Neural cell (in vitro differentiated cells): ENCODE results near the gene MAP3K5. TPM values are rescaled to one million over a fixed set of nuclear protein-coding genes. Genes with fewer than 3 reads are reported as not detected.

Experiments
- H2AFZ ChIP-seq: fragments of 200-600, 300-800 bp; sonication (generic), shearing (Covaris generic); 2 replicates; pipeline ENCODE4 v1.6.0; 2014; ENCODE audit warnings: low read depth, mild to moderate bottlenecking, antibody characterized with exemption, low read length, moderate library complexity
- H3F3A ChIP-seq: fragments of 200-600 bp; shearing (Covaris generic); 2 replicates; pipeline ENCODE4 v1.6.1; 2016; ENCODE audit warnings: mild to moderate bottlenecking, moderate library complexity, mixed read lengths, antibody characterized with exemption, low read length; ENCODE audit not compliant: insufficient read depth, poor library complexity, severe bottlenecking
- H3K27ac ChIP-seq: fragments of 200-600, 300-800 bp; sonication (generic), shearing (Covaris generic); 2 replicates; pipeline ENCODE4 v1.5.1; 2014; ENCODE audit warnings: mild to moderate bottlenecking, low read length, moderate library complexity
- H3K27me3 ChIP-seq: fragments of 300-800, 200-600 bp; sonication (generic), shearing (Covaris generic); 2 replicates; pipeline ENCODE4 v1.6.0; 2014; ENCODE audit warnings: mild to moderate bottlenecking, low read depth, low read length, moderate library complexity; ENCODE audit not compliant: insufficient read depth
- H3K36me3 ChIP-seq: fragments of 300-800, 200-600 bp; sonication (generic), shearing (Covaris generic); 2 replicates; pipeline ENCODE4 v1.5.1; 2014; ENCODE audit warnings: mild to moderate bottlenecking, antibody characterized with exemption, low read length, moderate library complexity; ENCODE audit not compliant: insufficient read depth
- H3K4me2 ChIP-seq: fragments of 300-800, 200-600 bp; sonication (generic), shearing (Covaris generic); 2 replicates; pipeline ENCODE4 v1.6.0; 2014; ENCODE audit warnings: mild to moderate bottlenecking, low read length
- H3K4me3 ChIP-seq: fragments of 300-800, 200-600 bp; sonication (generic), shearing (Covaris generic); 2 replicates; pipeline ENCODE4 v1.5.1; 2014; ENCODE audit warnings: mild to moderate bottlenecking, low read length, moderate library complexity
- H3K79me2 ChIP-seq: fragments of 200-600 bp; shearing (Covaris generic); replicated peaks from 2 replicates; pipeline ENCODE4 v1.6.0; 2014; ENCODE audit warnings: mild to moderate bottlenecking, low read length, moderate library complexity; ENCODE audit not compliant: insufficient read depth
- H3K9ac ChIP-seq: fragments of 300-800, 200-600 bp; sonication (generic), shearing (Covaris generic); 2 replicates; pipeline ENCODE4 v1.6.1; 2016; ENCODE audit warnings: mild to moderate bottlenecking, low read length, mixed read lengths
- H3K9me2 ChIP-seq: fragments of 200-600 bp; shearing (Covaris generic); 2 replicates; pipeline ENCODE4 v1.6.1; 2016; ENCODE audit warnings: mild to moderate bottlenecking, low read length, mixed read lengths; ENCODE audit not compliant: insufficient read depth
- H3K9me3 ChIP-seq: fragments of 200-600, 300-800 bp; sonication (generic), shearing (Covaris generic); 2 replicates; pipeline ENCODE4 v1.6.1; 2016; ENCODE audit warnings: mild to moderate bottlenecking, mixed run types, low read length, moderate library complexity, mixed read lengths
- H4K20me1 ChIP-seq: fragments of 200-600 bp; shearing (Covaris generic); 2 replicates; pipeline ENCODE4 v1.6.1; 2016; ENCODE audit warnings: mild to moderate bottlenecking, mixed run types; ENCODE audit not compliant: insufficient read depth
- EP300 ChIP-seq: fragments of 450-650 bp; conservative IDR thresholded peaks from 2 replicates; pipeline ENCODE4 v1.6.1; 2014; ENCODE audit warnings: antibody characterized with exemption, mild to moderate bottlenecking, moderate library complexity; ENCODE audit not compliant: poor library complexity, severe bottlenecking
- EZH2 ChIP-seq: fragments of 200-600, 300-800 bp; shearing (Covaris generic), sonication (generic); IDR thresholded peaks from 2 replicates; pipeline ENCODE4 v1.6.1; 2014; ENCODE audit warnings: antibody characterized with exemption, low read length, borderline replicate concordance, mild to moderate bottlenecking; ENCODE audit not compliant: insufficient read depth, poor library complexity, severe bottlenecking
- MXI1 ChIP-seq: fragments of 450-650 bp; conservative IDR thresholded peaks from 2 replicates; pipeline ENCODE4 v1.6.1; 2014; ENCODE audit warnings: antibody characterized with exemption, mild to moderate bottlenecking; ENCODE audit not compliant: poor library complexity, severe bottlenecking
- POLR2AphosphoS5 ChIP-seq: IDR thresholded peaks from 2 replicates; pipeline ENCODE4 v1.6.1; 2012
- RAD21 ChIP-seq: fragments of 450-650 bp; conservative IDR thresholded peaks from 2 replicates; pipeline ENCODE4 v1.6.1; 2014; ENCODE audit warnings: antibody characterized with exemption, mild to moderate bottlenecking, moderate library complexity
- SMC3 ChIP-seq: fragments of 450-650 bp; conservative IDR thresholded peaks from 2 replicates; pipeline ENCODE4 v1.6.1; 2014; ENCODE audit warnings: antibody characterized with exemption, mild to moderate bottlenecking, moderate library complexity; ENCODE audit not compliant: poor library complexity
- TAF1 ChIP-seq: IDR thresholded peaks from 2 replicates; pipeline ENCODE4 v1.6.1; 2012; ENCODE audit warnings: low read depth
- polyA plus RNA-seq: library from polyadenylated mRNA; depleted of rRNA; stranded (reverse); fragments of >200 nt; gene quantifications from 2 replicates; pipeline ENCODE4 v1.2.3, GENCODE V29; 2014
- TF ChIP-seq, protein P1 (sequence below): fragments of 450-650 bp; IDR thresholded peaks from 2 replicates; pipeline ENCODE4 v1.5.1; 2014; ENCODE audit warnings: antibody characterized with exemption, mild to moderate bottlenecking, moderate library complexity; ENCODE audit not compliant: poor library complexity, severe bottlenecking
- TF ChIP-seq, protein P2 (sequence below): IDR thresholded peaks from 2 replicates; pipeline ENCODE4 v1.6.1; 2012; ENCODE audit warnings: borderline replicate concordance

Gene MAP3K5
- polyA plus RNA-seq, 1 donor from 2014 or later, result 2.0 TPM

DNA sequence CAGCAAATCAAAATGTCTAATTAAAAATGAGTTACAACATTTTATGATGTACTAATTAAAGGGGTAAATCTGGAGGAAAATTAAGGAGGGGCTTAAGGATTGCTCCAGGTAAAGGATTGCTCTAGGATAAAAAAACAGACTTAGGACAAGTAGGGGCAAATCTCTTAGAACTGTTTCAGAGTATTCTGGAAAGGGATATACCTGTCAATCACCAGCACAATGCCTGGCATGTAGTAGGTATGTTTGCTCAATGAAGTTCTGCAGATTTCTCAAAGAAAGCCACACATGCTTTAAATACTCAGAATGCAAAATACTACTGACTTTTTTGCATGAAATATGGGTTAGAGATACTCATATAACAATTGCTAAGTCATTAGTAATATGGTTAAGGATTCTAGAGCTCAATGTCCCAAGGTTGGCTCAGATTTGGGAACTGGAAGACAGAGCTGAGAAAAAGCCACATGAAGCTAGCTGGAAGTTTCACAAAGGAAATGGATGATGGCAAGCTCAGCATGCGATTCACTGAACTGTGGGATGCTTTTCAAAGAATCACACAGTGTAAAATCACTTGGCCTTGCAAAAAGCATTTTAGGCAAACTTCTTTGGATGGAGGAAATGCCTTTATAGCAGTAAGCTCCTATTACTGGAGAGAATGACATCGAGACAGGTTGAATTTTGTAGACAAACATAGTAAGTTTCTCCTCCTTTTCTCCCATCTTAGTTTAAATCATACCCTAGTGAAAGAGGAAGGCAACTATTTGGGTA, 72.8 kb downstream of the MAP3K5 start:
- Histone ChIP-seq H4K20me1 (no peaks in the 10 kb centered on the region), H3K27ac (no peak overlapping the region), H3F3A (no peaks in the 10 kb centered on the region), H3K4me2 (no peak overlapping the region), H3K79me2 (no peaks in the 10 kb centered on the region), H2AFZ (no peak overlapping the region), H3K27me3 (no peaks in the 10 kb centered on the region), H3K9ac (no peak overlapping the region), H3K9me2 (no peaks in the 10 kb centered on the region), H3K36me3 (no peaks in the 10 kb centered on the region), H3K9me3 (no peaks in the 10 kb centered on the region), H3K4me3 (no peak overlapping the region)
- TF ChIP-seq TAF1 (no peak), EP300 (no peak), SMC3 (no peak), POLR2AphosphoS5 (no peak), MXI1 (no peak), RAD21 (no peak), EZH2 (no peak)
- TF ChIP-seq, protein P1, sequence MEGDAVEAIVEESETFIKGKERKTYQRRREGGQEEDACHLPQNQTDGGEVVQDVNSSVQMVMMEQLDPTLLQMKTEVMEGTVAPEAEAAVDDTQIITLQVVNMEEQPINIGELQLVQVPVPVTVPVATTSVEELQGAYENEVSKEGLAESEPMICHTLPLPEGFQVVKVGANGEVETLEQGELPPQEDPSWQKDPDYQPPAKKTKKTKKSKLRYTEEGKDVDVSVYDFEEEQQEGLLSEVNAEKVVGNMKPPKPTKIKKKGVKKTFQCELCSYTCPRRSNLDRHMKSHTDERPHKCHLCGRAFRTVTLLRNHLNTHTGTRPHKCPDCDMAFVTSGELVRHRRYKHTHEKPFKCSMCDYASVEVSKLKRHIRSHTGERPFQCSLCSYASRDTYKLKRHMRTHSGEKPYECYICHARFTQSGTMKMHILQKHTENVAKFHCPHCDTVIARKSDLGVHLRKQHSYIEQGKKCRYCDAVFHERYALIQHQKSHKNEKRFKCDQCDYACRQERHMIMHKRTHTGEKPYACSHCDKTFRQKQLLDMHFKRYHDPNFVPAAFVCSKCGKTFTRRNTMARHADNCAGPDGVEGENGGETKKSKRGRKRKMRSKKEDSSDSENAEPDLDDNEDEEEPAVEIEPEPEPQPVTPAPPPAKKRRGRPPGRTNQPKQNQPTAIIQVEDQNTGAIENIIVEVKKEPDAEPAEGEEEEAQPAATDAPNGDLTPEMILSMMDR, result no peak
- TF ChIP-seq, protein P2, sequence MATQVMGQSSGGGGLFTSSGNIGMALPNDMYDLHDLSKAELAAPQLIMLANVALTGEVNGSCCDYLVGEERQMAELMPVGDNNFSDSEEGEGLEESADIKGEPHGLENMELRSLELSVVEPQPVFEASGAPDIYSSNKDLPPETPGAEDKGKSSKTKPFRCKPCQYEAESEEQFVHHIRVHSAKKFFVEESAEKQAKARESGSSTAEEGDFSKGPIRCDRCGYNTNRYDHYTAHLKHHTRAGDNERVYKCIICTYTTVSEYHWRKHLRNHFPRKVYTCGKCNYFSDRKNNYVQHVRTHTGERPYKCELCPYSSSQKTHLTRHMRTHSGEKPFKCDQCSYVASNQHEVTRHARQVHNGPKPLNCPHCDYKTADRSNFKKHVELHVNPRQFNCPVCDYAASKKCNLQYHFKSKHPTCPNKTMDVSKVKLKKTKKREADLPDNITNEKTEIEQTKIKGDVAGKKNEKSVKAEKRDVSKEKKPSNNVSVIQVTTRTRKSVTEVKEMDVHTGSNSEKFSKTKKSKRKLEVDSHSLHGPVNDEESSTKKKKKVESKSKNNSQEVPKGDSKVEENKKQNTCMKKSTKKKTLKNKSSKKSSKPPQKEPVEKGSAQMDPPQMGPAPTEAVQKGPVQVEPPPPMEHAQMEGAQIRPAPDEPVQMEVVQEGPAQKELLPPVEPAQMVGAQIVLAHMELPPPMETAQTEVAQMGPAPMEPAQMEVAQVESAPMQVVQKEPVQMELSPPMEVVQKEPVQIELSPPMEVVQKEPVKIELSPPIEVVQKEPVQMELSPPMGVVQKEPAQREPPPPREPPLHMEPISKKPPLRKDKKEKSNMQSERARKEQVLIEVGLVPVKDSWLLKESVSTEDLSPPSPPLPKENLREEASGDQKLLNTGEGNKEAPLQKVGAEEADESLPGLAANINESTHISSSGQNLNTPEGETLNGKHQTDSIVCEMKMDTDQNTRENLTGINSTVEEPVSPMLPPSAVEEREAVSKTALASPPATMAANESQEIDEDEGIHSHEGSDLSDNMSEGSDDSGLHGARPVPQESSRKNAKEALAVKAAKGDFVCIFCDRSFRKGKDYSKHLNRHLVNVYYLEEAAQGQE, result no peak

DNA sequence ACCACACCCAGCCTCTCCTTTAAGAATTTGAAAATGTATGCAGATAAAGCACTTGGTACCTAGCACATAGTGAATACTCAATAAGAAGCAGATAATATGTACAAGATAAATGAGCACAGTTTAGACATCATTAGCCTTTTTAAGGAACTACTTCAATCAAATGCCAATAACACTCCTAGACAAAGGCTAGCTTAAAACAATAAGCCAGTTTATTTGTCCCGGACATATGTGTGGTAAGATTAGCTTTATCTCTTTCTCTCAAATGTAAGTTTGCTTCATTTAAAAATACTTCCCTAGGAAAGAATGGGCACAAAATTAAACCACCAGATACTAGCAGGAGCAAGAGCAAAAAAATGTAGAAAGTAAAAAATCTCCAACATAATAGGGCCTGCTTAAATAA, 73.8 kb downstream of the MAP3K5 start:
- H3K9me2 ChIP-seq, result no peaks in the 10 kb centered on the region

More for the DNA sequence above, 73.8 kb downstream of the MAP3K5 start:
- H3K4me3 ChIP-seq, result no peak overlapping the region
- no peaks in the 10 kb centered on the region for H3K36me3 ChIP-seq
- TF ChIP-seq, protein P1, result no peak
- no peak for TF ChIP-seq MXI1
- no peak for TF ChIP-seq EZH2
- TF ChIP-seq SMC3, result no peak
- TF ChIP-seq, protein P2, result no peak
- no peak for TF ChIP-seq TAF1
- no peak for TF ChIP-seq POLR2AphosphoS5
- H3F3A ChIP-seq, result no peaks in the 10 kb centered on the region
- no peak overlapping the region for H2AFZ ChIP-seq
- H3K9ac ChIP-seq, result no peak overlapping the region
- no peaks in the 10 kb centered on the region for H3K9me3 ChIP-seq
- H3K4me2 ChIP-seq, result no peak overlapping the region
- no peaks in the 10 kb centered on the region for H3K79me2 ChIP-seq
- no peaks in the 10 kb centered on the region for H4K20me1 ChIP-seq
- no peaks in the 10 kb centered on the region for H3K27me3 ChIP-seq
- no peak overlapping the region for H3K27ac ChIP-seq
